ENCODE measurements around the gene ING4.
A peak's percentile ranks its signal among the peaks of the same experiment; 100 is the strongest.
"Not testable (repeated sequence)": the region's sequence is repeated elsewhere in the genome, so short reads cannot be mapped to it uniquely, and the experiment has no call there.

Gene ING4

GRCh38 chr12:6662906-6663742, at the start of gene ING4:
TSS of gene ING4 (minus strand) at chr12:6663119. CDS start at chr12:6663101, 18 bp downstream.
- DNase-seq, result peak; percentile 98

GRCh38 chr12:6708960-6709394, 46.1 kb upstream of the ING4 start:
- DNase-seq, result no peak

- DNase-seq, result not testable (repeated sequence)
Observed at GRCh38 chr12:6708351-6708750, 45.4 kb upstream of the ING4 start.

GRCh38 chr12:6703631-6704030, 40.7 kb upstream of the ING4 start:
- DNase-seq, result no peak

GRCh38 chr12:6701078-6701768, 38.3 kb upstream of the ING4 start:
- no peak for DNase-seq

- no peak for DNase-seq
Observed at GRCh38 chr12:6700646-6701051, 37.7 kb upstream of the ING4 start, which contains the start of gene PIANP. TSS of gene PIANP (minus strand) at chr12:6700815. CDS start at chr12:6698061, 2,754 bp downstream.

- no peak for DNase-seq
Observed at GRCh38 chr12:6699989-6700645, 37.2 kb upstream of the ING4 start.

GRCh38 chr12:6699259-6699988, 36.5 kb upstream of the ING4 start:
- DNase-seq, result no peak

GRCh38 chr12:6698352-6699046, 35.6 kb upstream of the ING4 start:
- no peak for DNase-seq

- DNase-seq, result no peak
Observed at GRCh38 chr12:6697584-6698351, 34.8 kb upstream of the ING4 start.

GRCh38 chr12:6696690-6697583, 34.0 kb upstream of the ING4 start:
- DNase-seq, result no peak

GRCh38 chr12:6695313-6696045, 32.6 kb upstream of the ING4 start:
- peak; percentile 11 for DNase-seq

- no peak for DNase-seq
Observed at GRCh38 chr12:6694701-6695100, 31.8 kb upstream of the ING4 start.

- no peak for DNase-seq
Observed at GRCh38 chr12:6693832-6694355, 31.0 kb upstream of the ING4 start.

- DNase-seq, result no peak
Observed at GRCh38 chr12:6692888-6693287, 30.0 kb upstream of the ING4 start.

GRCh38 chr12:6691473-6691872, 28.6 kb upstream of the ING4 start:
- no peak for DNase-seq

- peak; percentile 98 for DNase-seq
Observed at GRCh38 chr12:6688999-6689882, 26.3 kb upstream of the ING4 start, which contains the start of gene ZNF384. TSS of gene ZNF384 (minus strand) at chr12:6689375. CDS start at chr12:6679520, 9,855 bp downstream.

- DNase-seq, result peak; percentile 62
Observed at GRCh38 chr12:6688543-6688998, 25.7 kb upstream of the ING4 start.
